ENCODE results near the gene ACTL7B.
"Not testable (repeated sequence)": the region's sequence is repeated elsewhere in the genome, so short reads cannot be mapped to it uniquely, and the experiment has no call there.

Gene ACTL7B

GRCh38 chr9:108854641-108855528 is 901 bp downstream of the ACTL7B start:
- TF ChIP-seq POLR2AphosphoS5 (IDR thresholded peaks at IDR 0.05; ENCODE audit: low read depth, low read length) (no peak), TAF1 (IDR thresholded peaks at IDR 0.05; ENCODE audit: borderline replicate concordance, low read depth, low read length) (no peak), POLR2A (IDR thresholded peaks at IDR 0.05; ENCODE audit: low read depth, low read length) (no peak)
- FAIRE-seq (no peak), DNase-seq (ENCODE audit: insufficient read length) (no peak)

- TF ChIP-seq TAF1 (IDR thresholded peaks at IDR 0.05; ENCODE audit: borderline replicate concordance, low read depth, low read length), result no peak
- TF ChIP-seq POLR2AphosphoS5 (IDR thresholded peaks at IDR 0.05; ENCODE audit: low read depth, low read length), result no peak
- TF ChIP-seq POLR2A (IDR thresholded peaks at IDR 0.05; ENCODE audit: low read depth, low read length), result no peak
- FAIRE-seq (no peak), DNase-seq (ENCODE audit: insufficient read length) (no peak)
Observed at GRCh38 chr9:108854094-108854493, 1.7 kb downstream of the ACTL7B start.

GRCh38 chr9:108852079-108852478 is 3.7 kb downstream of the ACTL7B start:
- DNase-seq (ENCODE audit: insufficient read length) (no peak), FAIRE-seq (no peak)
- TF ChIP-seq TAF1 (IDR thresholded peaks at IDR 0.05; ENCODE audit: borderline replicate concordance, low read depth, low read length) (no peak), POLR2A (IDR thresholded peaks at IDR 0.05; ENCODE audit: low read depth, low read length) (no peak), POLR2AphosphoS5 (IDR thresholded peaks at IDR 0.05; ENCODE audit: low read depth, low read length) (no peak)

- TF ChIP-seq POLR2AphosphoS5 (IDR thresholded peaks at IDR 0.05; ENCODE audit: low read depth, low read length), result no peak
- TF ChIP-seq POLR2A (IDR thresholded peaks at IDR 0.05; ENCODE audit: low read depth, low read length), result no peak
- TF ChIP-seq TAF1 (IDR thresholded peaks at IDR 0.05; ENCODE audit: borderline replicate concordance, low read depth, low read length), result no peak
- DNase-seq (ENCODE audit: insufficient read length), result no peak
- no peak for FAIRE-seq
Observed at GRCh38 chr9:108851138-108851537, 4.6 kb downstream of the ACTL7B start.

- TF ChIP-seq POLR2A (IDR thresholded peaks at IDR 0.05; ENCODE audit: low read depth, low read length) (no peak), TAF1 (IDR thresholded peaks at IDR 0.05; ENCODE audit: borderline replicate concordance, low read depth, low read length) (no peak), POLR2AphosphoS5 (IDR thresholded peaks at IDR 0.05; ENCODE audit: low read depth, low read length) (no peak)
- FAIRE-seq (no peak), DNase-seq (ENCODE audit: insufficient read length) (no peak)
Observed at GRCh38 chr9:108850293-108850897, 5.4 kb downstream of the ACTL7B start.

GRCh38 chr9:108848296-108848695 is 7.5 kb downstream of the ACTL7B start:
- not testable (repeated sequence) for DNase-seq (ENCODE audit: insufficient read length); FAIRE-seq

GRCh38 chr9:108845947-108846346 is 9.8 kb downstream of the ACTL7B start:
- DNase-seq (ENCODE audit: insufficient read length) (no peak), FAIRE-seq (no peak)
- no peak for TF ChIP-seq POLR2AphosphoS5 (IDR thresholded peaks at IDR 0.05; ENCODE audit: low read depth, low read length)
- no peak for TF ChIP-seq TAF1 (IDR thresholded peaks at IDR 0.05; ENCODE audit: borderline replicate concordance, low read depth, low read length)
- no peak for TF ChIP-seq POLR2A (IDR thresholded peaks at IDR 0.05; ENCODE audit: low read depth, low read length)

GRCh38 chr9:108845507-108845906 is 10.3 kb downstream of the ACTL7B start:
- TF ChIP-seq TAF1 (IDR thresholded peaks at IDR 0.05; ENCODE audit: borderline replicate concordance, low read depth, low read length) (no peak), POLR2AphosphoS5 (IDR thresholded peaks at IDR 0.05; ENCODE audit: low read depth, low read length) (no peak), POLR2A (IDR thresholded peaks at IDR 0.05; ENCODE audit: low read depth, low read length) (no peak)
- DNase-seq (ENCODE audit: insufficient read length) (no peak), FAIRE-seq (no peak)

- DNase-seq (ENCODE audit: insufficient read length), result no peak
- no peak for FAIRE-seq
- TF ChIP-seq TAF1 (IDR thresholded peaks at IDR 0.05; ENCODE audit: borderline replicate concordance, low read depth, low read length) (no peak), POLR2A (IDR thresholded peaks at IDR 0.05; ENCODE audit: low read depth, low read length) (no peak), POLR2AphosphoS5 (IDR thresholded peaks at IDR 0.05; ENCODE audit: low read depth, low read length) (no peak)
Observed at GRCh38 chr9:108844856-108845255, 10.9 kb downstream of the ACTL7B start.

GRCh38 chr9:108844391-108844790 is 11.4 kb downstream of the ACTL7B start:
- TF ChIP-seq POLR2AphosphoS5 (IDR thresholded peaks at IDR 0.05; ENCODE audit: low read depth, low read length) (no peak), POLR2A (IDR thresholded peaks at IDR 0.05; ENCODE audit: low read depth, low read length) (no peak), TAF1 (IDR thresholded peaks at IDR 0.05; ENCODE audit: borderline replicate concordance, low read depth, low read length) (no peak)
- FAIRE-seq (no peak), DNase-seq (ENCODE audit: insufficient read length) (no peak)

GRCh38 chr9:108842610-108843295 is 13.0 kb downstream of the ACTL7B start:
- DNase-seq (ENCODE audit: insufficient read length), result no peak
- no peak for TF ChIP-seq TAF1 (IDR thresholded peaks at IDR 0.05; ENCODE audit: borderline replicate concordance, low read depth, low read length)
- TF ChIP-seq POLR2A (IDR thresholded peaks at IDR 0.05; ENCODE audit: low read depth, low read length), result no peak
- no peak for TF ChIP-seq POLR2AphosphoS5 (IDR thresholded peaks at IDR 0.05; ENCODE audit: low read depth, low read length)
- FAIRE-seq, result no peak

- DNase-seq (ENCODE audit: insufficient read length); FAIRE-seq: not testable (repeated sequence)
Observed at GRCh38 chr9:108839561-108839960, 16.2 kb downstream of the ACTL7B start.

Data from GM12892 (cell line).